Measurements from ENCODE around the gene REC8.

Gene REC8

DNA sequence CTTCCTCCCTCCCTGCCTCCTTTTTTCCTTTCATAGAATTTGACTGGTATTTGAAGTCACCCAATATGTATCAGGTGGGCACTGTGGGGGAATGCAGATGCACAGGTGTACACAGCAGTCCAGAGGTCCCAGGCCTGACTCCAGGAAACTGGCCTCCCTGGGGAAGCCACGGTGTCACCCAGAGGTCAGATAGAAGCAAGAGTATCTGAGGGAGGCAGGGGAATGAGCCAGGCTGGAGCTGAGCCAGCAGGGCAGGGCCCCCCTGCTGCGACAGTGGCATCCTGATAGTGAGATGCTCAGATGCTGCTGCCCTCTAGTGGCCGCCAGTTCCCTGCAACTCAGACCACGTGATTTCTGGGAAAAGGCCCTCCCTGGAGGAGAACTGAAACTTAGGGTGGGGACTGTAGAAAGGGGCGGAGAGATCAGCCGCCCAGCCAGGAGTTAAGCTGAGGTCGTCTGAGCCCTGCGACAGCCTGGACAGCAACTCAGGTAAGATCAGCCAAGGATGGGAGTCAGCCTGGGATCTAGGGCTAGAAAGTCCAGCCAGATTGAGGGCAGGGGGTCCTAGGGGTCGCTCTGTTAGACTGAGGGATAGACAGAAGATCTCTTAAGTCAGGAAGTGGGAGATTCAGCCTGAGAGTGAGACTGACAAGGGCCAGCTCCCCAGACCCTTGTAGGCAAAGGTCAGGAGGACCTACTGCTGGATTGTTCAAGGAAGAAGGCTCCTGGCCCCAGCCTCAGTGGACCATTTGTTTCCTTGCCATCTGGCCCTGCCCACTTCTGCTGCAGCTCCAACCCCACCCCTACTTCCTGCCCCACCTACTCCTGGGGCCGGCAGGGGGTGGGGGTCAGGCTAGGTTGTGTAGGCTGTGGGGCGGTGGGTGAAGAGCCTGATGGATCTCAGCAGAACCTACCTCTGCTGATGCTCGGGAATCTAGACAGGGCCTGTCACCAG is 10.8 kb upstream of the REC8 start, which contains the start of gene IRF9:
Gene IRF9 (plus strand): TSS at position 416 of the 955 bp plus-strand sequence. CDS start 880 bp downstream, outside the sequence.
- peak; percentile 88 to 95 for DNase-seq

DNA sequence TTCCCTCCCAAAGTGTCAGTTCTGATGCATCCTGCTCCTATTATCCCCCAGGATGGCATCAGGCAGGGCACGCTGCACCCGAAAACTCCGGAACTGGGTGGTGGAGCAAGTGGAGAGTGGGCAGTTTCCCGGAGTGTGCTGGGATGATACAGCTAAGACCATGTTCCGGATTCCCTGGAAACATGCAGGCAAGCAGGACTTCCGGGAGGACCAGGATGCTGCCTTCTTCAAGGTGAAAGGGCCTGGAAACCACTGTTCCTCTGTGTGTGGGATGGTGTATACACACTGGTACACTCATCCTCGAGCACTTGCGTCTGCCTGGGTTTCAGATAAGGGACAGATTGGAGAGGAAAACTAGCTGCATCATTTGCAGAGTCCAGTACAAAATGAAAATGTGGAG is 9.8 kb upstream of the REC8 start:
- no peak for DNase-seq

DNA sequence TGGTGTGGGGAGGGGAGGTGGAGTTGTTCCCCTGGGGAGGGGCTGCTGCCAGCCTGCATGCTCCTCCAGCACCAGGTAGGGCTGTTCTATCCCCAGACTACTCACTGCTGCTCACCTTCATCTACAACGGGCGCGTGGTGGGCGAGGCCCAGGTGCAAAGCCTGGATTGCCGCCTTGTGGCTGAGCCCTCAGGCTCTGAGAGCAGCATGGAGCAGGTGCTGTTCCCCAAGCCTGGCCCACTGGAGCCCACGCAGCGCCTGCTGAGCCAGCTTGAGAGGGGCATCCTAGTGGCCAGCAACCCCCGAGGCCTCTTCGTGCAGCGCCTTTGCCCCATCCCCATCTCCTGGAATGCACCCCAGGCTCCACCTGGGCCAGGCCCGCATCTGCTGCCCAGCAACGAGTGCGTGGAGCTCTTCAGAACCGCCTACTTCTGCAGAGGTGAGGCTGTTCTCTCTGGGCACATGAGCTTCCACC is 7.3 kb upstream of the REC8 start:
- no peak for DNase-seq

DNA sequence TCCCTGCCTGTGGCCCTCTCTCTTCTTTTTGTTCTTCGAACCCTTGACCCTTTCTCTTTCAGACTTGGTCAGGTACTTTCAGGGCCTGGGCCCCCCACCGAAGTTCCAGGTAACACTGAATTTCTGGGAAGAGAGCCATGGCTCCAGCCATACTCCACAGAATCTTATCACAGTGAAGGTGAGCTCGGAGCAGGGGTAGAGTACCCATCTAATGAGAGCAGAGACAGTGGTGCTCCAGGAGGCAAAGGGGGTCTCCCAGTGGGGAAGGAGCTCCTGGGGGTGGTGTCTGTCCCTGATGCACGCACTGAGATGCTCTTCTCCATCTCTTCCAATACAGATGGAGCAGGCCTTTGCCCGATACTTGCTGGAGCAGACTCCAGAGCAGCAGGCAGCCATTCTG is 6.1 kb upstream of the REC8 start:
- DNase-seq, result no peak

DNA sequence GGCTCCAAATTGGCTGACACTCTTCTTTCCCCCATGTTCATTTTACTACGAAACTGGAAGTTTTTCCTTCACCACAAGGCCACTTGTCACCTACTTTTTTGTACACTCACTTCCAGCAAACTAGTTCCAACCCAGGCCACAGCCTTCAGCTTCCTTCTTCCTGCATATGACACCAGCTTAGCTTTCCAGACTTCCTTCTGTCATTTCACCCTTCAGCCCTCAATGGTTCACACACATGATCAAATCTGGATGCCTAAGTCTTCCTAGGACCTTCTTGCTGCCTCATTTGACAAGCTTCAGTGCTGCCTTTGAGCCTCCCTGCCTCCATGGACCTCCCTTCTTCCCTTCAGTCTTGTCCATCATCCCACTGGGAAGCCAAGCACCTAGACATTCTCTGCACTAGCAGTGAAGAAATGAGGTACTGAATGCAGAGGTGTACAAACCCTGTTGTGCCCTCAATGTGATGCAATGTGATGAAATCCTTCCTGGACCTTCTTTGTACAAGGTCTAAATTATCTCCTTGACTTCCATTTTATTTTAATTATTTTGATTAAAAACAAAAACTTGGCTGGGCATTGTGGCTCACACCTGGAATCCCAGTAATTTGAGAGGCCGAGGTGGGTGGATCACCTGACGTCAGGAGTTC is 4.3 kb upstream of the REC8 start:
- DNase-seq, result no peak

DNA sequence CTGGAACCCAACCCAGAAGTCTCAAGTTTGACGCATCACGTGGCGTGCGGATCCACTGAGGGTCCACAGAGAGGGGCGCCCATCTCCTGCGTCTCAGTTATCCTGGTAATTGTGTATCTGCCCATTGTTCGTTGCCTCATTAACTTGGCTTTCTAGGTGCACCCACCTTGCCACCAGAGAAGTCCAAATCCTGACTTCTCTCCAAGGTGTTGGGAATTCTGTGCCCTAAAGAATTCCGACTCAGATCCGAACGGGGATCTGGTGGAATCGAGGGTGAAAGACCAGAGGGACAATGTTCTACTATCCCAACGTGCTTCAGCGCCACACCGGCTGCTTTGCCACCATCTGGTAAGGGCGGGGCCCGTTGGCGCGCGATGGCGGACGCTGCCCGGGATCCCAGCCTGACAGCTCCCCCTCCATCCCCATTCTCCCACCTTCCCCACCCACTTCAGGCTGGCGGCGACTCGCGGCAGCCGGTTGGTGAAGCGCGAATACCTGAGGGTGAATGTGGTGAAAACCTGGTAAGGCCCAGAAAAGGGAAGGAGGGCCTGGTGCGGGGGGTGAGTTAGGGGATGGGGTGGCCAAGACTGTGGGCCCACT is 481 bp downstream of the REC8 start:
- DNase-seq, result no peak

DNA sequence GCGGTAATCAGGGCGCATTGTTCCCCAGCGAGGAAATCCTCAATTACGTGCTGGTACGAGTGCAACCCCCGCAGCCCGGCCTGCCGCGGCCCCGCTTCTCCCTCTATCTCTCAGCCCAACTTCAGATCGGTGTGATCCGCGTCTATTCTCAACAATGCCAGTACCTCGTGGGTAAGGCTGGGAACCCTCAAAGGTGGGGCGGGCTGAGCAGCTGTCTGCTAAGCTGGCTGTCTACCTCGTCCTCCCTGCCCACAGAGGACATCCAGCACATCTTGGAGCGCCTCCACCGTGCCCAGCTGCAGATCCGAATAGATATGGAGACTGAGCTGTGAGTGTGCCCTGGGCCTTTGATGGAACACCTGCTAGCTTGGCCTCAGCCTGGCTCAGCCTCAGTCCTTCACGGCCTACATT is 996 bp downstream of the REC8 start:
- DNase-seq, result no peak

DNA sequence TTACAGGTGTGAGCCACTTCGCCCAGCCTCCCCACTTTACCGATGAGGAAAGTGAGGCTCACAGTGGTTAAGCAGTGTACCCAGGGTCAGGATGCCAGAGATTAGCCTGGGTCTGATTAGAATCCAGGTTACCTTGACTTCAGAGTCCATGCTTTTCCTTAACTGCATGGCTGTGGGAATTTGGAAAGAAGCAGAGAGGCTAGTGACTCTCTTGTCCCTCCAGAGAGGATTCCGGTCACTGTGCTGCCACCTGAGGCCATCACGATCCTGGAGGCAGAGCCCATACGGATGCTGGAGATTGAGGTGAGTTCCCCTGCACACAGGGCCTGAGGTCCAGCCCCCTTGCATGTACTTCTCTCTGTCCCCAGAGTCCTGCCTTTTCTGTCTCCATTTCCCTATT is 4.7 kb downstream of the REC8 start:
- DNase-seq, result no peak

DNA sequence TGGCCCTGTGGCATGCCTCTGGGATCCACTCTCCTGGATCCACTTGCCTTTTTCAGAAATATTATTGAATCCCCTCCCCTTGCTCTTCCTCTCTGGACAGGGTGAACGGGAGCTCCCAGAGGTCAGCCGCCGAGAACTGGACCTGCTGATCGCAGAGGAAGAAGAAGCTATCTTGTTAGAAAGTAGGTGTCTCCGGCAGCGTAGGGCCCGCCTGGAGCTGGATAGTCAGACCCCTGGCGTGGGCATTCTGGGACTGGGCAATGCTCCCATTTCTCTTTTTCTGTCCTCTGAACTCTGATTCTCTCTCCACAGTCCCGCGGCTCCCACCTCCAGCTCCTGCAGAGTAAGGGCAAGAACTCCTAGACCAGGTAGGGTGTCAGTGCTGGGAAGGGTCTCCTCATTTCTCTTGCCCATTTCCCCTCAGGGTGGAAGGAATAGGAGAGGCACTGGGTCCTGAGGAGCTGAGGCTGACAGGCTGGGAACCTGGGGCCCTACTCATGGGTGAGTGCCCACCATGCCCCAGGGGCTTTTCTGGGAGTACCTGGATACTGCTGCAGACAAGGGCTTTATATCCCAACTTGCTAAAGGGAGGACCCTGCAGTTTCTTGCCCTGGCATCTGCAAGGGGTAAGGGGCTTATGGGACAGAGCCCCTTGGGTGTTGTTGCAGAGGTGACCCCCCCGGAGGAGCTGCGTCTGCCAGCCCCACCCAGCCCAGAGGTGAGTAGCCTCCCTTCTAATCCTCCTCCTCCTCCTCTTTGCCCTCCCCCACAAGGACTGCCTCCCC is 5.4 kb downstream of the REC8 start:
- DNase-seq, result no peak

DNA sequence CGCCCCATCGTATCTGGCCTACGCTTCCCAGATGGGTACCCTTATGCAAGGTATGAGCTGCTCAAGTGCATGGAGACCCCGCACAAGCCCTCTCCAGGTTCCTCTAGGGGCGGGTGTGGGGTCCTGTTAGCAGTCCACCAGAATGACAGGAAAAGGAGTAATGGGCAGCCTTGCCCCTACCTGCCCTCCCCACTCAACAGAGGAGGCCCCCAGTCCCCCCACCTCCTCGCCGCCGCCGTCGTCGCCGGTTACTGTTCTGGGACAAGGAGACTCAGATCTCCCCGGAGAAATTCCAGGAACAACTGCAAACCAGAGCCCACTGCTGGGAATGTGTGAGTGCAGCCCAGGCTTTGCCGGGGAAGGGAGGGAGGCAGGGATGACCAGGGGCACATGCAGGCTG is 6.0 kb downstream of the REC8 start:
- DNase-seq, result no peak

DNA sequence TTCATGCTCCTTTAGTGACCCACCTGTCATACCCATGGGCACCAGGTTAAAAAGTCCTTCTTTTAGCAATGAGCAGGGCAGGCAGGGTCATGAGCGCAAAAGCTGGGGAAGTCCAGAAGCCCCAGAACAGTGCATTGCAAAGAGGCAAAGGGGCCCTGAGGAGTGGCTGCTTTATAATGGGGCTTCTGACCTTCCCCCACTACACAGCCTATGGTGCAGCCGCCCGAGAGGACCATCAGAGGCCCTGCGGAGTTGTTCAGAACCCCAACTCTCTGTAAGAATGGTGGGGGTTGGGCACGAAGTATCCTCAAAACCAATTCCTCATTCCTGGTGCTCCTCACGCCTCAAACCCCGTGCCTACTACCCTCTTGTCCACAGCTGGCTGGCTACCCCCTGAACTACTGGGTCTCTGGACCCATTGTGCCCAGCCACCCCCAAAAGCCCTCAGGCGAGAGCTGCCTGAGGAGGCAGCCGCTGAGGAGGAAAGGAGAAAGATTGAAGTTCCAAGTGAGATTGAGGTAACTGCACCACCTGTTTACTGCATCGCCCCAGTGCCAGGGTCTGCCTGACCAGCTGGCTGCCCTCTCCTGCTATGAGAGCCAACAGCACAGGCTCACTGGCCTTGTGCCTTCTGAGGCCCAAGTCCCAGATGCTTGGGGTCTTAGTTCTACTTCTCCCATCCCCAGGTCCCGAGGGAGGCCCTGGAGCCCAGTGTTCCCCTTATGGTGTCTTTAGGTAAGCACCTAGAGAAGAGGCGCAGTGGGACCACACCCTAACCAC is 6.7 kb downstream of the REC8 start:
- DNase-seq, result no peak

DNA sequence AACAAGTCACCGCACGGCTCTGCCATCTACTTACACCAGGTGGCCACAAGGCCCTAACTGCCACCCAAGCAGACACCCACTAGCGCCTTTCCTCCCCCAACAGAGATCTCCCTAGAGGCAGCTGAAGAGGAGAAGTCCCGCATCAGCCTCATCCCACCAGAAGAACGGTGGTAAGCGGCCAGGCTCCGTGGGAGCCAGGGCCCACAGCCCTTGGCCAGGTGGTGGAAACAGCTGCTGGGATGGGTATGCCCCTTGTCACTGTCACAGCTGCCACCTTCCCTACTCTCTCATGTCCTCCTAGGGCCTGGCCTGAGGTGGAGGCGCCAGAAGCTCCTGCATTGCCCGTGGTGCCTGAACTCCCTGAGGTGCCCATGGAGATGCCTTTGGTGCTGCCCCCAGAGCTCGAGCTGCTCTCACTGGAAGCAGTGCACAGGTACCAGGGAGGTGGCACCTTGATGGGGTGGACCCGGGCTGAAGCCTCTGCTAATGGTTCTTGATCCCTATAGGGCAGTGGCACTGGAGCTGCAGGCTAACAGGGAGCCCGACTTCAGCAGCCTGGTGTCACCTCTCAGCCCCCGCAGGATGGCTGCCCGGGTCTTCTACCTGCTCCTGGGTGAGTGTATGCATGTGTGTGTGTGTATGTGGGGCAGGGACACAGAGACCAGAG is 7.5 kb downstream of the REC8 start:
- DNase-seq, result no peak

DNA sequence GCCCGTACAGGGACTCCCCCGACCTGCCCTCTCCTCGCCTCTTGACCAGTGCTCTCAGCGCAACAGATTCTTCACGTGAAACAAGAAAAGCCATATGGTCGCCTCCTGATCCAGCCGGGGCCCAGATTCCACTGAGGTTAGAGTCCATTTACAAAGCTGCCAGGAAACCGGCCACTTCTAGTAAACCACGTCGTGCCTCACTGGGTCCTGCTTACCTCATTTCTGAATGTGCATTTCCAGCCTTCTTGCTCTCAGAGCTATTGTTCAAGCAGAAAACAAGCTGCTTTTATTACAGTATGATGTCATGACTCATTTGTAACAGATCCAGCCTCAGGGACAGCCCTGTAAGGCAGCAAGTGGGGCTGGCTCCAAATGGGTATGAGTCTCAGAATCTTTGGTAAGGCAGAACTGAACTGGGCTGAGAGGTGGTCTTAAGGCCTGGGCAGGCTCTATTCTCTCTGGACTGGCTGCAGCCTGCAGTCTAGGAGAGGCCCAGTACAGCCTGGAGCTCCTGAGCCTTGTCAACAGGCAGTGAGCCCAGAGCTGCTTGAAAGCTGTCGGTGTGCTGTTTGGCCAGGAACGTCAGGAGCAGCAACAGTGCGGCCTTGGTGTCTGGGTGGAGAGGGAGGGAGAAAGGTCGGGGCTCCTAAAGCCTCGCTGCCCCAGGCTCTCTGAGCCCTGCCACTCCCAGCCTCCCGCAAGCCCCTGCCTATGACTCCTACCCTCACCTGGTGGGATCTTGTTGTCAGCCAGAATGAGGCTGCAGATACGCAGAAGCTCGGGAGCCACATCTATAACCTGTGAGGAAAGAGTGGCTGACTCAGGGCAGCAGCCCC is 8.3 kb downstream of the REC8 start:
- no peak for DNase-seq

DNA sequence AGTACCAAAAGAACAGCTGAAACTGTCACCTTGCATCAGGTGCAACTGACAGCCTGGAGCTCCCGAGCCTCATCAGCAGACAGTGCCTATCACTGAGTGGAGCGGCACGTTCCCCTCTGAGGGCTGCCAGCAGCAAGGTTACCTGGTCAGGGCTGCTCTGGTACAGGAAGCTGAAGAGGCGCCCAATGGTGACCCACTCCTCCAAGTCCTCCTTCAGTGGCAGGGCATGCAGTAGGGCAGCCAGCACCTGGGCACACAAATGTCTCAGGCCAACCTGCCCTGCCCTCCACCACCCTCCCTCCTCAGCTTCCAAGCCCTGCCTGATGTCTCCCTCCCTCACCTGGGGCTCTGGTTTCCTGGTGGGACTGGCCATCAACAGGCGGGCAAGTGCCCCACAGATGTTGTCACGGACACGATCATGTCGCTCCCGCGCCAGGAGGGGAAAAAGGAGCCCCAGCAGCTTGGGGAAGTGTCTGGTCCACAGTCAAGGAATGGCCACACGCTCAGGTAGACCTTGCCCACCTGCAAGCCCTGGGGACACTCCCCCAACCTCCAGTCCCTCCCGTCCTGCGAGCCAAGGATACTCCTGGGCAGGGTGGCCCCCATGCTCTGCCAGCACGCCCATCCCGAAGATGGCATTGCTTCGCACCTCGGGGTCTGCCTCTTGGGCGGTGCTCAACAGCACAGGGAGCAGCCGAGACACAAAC is 9.6 kb downstream of the REC8 start:
- no peak for DNase-seq

DNA sequence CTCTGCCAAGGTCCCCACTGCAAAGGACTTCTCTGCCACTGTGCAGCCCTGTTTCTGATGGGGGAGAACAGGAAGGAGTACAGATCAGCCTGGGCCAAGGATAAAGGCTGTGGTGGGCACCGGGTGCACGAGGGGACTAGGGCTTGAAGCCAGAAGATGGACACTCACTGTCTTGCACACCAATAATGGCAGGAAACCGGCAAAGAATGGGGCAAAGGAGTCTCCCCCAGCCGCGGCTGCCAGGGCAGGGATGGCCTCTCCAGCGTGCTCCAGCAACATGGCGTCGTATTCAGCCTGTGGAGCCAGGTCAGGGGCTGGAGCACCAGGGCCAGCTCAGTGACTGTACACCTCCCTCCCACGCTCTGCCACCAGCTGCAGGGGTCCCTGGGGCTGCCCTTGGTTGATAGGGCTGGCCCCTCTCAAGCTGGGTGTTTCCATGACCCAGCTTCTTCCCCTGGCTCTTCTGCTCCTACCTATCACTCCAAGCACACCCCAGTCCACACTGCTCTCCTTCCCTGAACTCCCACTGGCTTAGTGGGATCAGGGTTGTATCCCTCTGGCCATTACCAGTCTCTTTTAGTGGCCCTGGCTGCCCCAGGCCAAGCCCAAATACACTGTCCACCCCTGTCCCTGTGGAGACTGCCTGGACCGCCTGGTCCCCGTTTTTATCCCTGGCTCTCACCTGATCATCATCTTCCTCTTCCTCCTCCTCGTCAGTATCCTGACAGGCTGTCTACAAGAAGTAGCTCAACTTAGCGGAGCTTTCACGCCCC is 10.4 kb downstream of the REC8 start:
- DNase-seq, result no peak

DNA sequence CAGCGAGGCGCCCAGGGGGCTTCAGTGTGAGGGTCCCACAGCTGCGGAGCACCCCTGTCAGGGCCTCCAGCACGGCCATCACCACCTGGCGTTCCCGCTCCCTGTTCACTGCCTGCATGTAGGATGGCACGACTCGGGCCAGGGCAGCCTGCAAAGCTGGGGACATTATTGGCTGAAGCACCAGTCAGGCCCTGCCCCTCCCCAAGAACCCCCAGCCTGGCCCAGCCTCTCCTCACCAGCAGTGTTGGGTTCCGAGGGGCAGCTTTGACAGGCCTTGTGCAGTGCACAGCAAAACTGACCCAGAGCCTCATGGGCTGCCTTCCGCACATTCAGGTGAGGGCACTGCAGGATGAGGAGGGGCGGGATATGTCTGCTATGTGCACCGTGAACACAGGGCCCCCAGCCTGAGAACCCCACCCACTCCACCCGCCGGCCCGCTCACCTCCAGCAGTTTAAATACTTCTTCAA is 11.2 kb downstream of the REC8 start:
- no peak for DNase-seq

DNA sequence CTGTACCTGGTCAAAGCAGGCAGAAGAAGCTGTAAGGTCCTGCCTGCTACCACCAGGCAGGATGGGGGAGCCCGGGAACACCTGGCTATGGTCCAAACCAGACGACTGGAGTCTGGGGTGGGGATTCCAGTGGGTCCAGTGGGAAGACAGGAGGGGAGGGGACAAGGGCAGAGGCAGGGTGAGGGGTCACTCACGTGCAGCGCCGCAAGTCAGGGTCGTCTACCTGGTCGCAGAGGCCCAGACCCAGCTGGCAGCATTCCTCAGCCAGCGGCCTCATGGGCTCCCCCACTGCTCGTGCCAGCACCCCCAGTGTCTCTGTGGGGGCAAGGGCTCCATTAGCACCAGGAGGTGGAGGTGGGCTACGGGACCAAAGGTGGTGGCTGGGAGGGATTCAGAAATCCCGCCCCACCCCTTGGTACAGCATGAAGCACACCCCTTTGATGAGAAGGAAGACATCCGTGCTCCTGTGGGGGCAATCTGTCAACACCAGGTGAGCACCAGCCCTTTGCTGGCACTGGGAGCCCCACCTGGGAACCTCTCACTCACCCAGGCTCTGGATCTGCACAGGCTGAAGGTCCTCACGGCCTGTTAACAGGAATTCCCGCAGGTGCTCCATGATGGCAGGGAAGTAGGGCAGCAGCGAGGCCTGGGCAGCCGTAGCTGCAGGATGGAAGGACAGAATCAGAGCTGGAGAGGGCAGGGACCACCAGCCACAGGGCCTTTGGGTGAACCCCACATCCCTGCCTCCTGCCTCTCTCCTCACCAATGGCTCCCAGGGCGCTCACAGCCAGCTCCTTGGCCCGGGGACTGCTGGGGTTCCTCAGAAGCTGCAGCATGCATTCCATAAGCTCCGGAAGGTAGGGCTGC is 12.5 kb downstream of the REC8 start:
- DNase-seq, result no peak

DNA sequence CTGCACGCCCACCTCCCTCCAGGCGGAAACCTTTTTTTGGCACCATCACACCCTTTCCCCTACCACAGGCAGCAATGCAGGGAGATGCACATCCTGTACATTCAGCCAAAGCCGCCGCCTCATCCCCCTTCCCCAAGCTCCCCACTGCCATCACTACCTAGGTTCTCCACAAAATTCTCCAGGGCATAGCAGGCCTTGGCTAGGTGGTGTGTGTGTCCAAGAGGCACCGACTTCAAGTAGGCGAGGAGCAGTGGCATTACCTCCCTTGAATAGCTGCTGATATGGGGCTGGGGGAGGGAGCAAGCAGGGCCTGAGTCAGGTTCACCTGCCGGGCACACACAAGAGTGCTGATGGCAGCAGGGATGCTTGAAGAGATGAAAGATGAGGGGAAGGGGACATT is 13.1 kb downstream of the REC8 start:
- DNase-seq, result no peak

Measured in NCI-H446 (cell line).